K562 (cell line): Measurements from ENCODE around the gene NAV2. TPM values are rescaled to one million over a fixed set of nuclear protein-coding genes. Genes with fewer than 3 reads are reported as not detected.

Experiments used
- ATAC-seq: fragments of 200-7000 bp; cut with Tn5 transposase; 3 replicates; pipeline ENCODE4 v1.9.1; 2020; ENCODE audit warnings: moderate library complexity
- BruUV-seq: library from RNA; stranded (reverse); fragments of 400-500 nt; replicated peaks from 2 replicates; lab custom pipeline; 2021; lab: Mats Ljungman, UMichigan
- CTCF ChIA-PET: fragments of 300-600 bp; formaldehyde crosslinking; extraction: SDS; loops from one replicate; lab custom pipeline; 2021; ENCODE audit warnings: low intra/inter-chr PET ratio; lab: Yijun Ruan, JAX
- POLR2A ChIA-PET: fragments of 300-600, 350-650 bp; sonication (Branson Sonifier 250); formaldehyde crosslinking; extraction: SDS; loops from one replicate; lab custom pipeline; 2021; ENCODE audit warnings: antibody characterized with exemption, inconsistent platforms; lab: Yijun Ruan, JAX
- DNase-seq, 4 experiments: peaks; one replicate each; pipeline versions ENCODE4 v3.0.0 to v3.0.0-alpha.2; 2011 to 2018; ENCODE audit warnings: low spot score in 3 of 4, mixed read lengths in 3 of 4; ENCODE audit errors: extremely low read depth in 1 of 4
- FAIRE-seq: peaks from 2 replicates; lab custom pipeline; 2011; peaks lifted over from hg19 to GRCh38; lab: Jason Lieb, UNC
- H2AFZ ChIP-seq: 2 replicates; pipeline ENCODE4 v1.6.0; 2011; ENCODE audit warnings: low read depth, low read length, control low read depth, inconsistent platforms
- H3K27ac ChIP-seq: fragments of 200-600 bp; 3 replicates; pipeline ENCODE4 v1.8.0; 2011; ENCODE audit warnings: low read depth, mild to moderate bottlenecking, control low read depth, inconsistent platforms, low read length, moderate library complexity, mixed read lengths; ENCODE audit errors: extremely low read depth
- H3K27me3 ChIP-seq, 2 experiments: fragments of 300-600 bp in 1 of 2; 2 replicates in 1 of 2; 3 replicates in 1 of 2; pipeline versions ENCODE4 v1.6.0 to v1.8.0; 2011; ENCODE audit warnings: inconsistent platforms in 2 of 2, low read length in 2 of 2, mild to moderate bottlenecking in 1 of 2, mixed read lengths in 1 of 2, moderate library complexity in 1 of 2; ENCODE audit not compliant: control insufficient read depth in 2 of 2, insufficient read depth in 2 of 2
- H3K36me3 ChIP-seq: fragments of 300-600 bp; 3 replicates; pipeline ENCODE4 v1.8.0; 2011; ENCODE audit warnings: mild to moderate bottlenecking, low read length, inconsistent platforms; ENCODE audit not compliant: control insufficient read depth, insufficient read depth
- H3K4me1 ChIP-seq, 2 experiments: fragments of 200-600 bp in 1 of 2; replicated peaks in 1 of 2; 2 replicates in 1 of 2; 3 replicates in 1 of 2; pipeline versions ENCODE4 v1.5.1 to v1.8.0; 2011; ENCODE audit warnings: inconsistent platforms in 2 of 2, low read length in 2 of 2, mild to moderate bottlenecking in 1 of 2, mixed read lengths in 1 of 2, moderate library complexity in 1 of 2; ENCODE audit not compliant: control insufficient read depth in 2 of 2, insufficient read depth in 2 of 2
- H3K4me2 ChIP-seq: 2 replicates; pipeline ENCODE4 v1.6.1; 2011; ENCODE audit warnings: low read length, control low read depth, inconsistent platforms, mixed read lengths; ENCODE audit not compliant: insufficient read depth
- H3K4me3 ChIP-seq: fragments of 200-600 bp; sonication (generic), shearing (Covaris generic); 2 replicates; pipeline ENCODE4 v1.5.1; 2016; ENCODE audit warnings: control low read depth, inconsistent platforms
- H3K79me2 ChIP-seq: fragments of 200-600 bp; 3 replicates; pipeline ENCODE4 v1.8.0; 2011; ENCODE audit warnings: low read length, inconsistent platforms; ENCODE audit not compliant: control insufficient read depth, insufficient read depth
- H3K9ac ChIP-seq, 2 experiments: 2 replicates each; pipeline versions ENCODE4 v1.6.0 to v1.6.1; 2011; ENCODE audit warnings: low read depth in 2 of 2, low read length in 2 of 2, control low read depth in 1 of 2, inconsistent platforms in 1 of 2, mild to moderate bottlenecking in 1 of 2, mixed read lengths in 1 of 2; ENCODE audit not compliant: insufficient read depth in 1 of 2
- H3K9me1 ChIP-seq: one replicate; pipeline ENCODE4 v1.6.0; 2011; ENCODE audit warnings: inconsistent platforms, mild to moderate bottlenecking, low read length, moderate library complexity; ENCODE audit not compliant: control insufficient read depth, insufficient read depth
- H3K9me3 ChIP-seq: replicated peaks from 2 replicates; pipeline ENCODE4 v1.5.1; 2011; ENCODE audit warnings: low read depth, low read length, inconsistent platforms; ENCODE audit not compliant: control insufficient read depth, insufficient read depth
- H4K20me1 ChIP-seq: replicated peaks from 2 replicates; pipeline ENCODE4 v1.6.1; 2011; ENCODE audit warnings: low read length, inconsistent platforms, mixed read lengths; ENCODE audit not compliant: control insufficient read depth, insufficient read depth
- NFE2 ChIP-seq: IDR thresholded peaks from 2 replicates; pipeline ENCODE4 v1.6.1; 2014; ENCODE audit warnings: antibody characterized with exemption, low read depth
- PRDM10 ChIP-seq: fragments of 450-650 bp; IDR thresholded peaks from 2 replicates; pipeline ENCODE4 v1.6.1; 2018; ENCODE audit not compliant: partially characterized antibody
- WGBS: fragments of 100-300 bp; shearing (Covaris generic); methylation state at CpG from one replicate; pipeline ENCODE4 v1.1.6; 2016; ENCODE audit warnings: low coverage, mixed read lengths; ENCODE audit not compliant: insufficient coverage; ENCODE audit errors: missing lambda C conversion rate; 5-methylcytosine and 5-hydroxymethylcytosine counted together
- in situ Hi-C: fragments of 300-500 bp; cut with MboI; formaldehyde crosslinking; loops from 4 replicates; pipeline ENCODE4 v1.15.0; 2018; ENCODE audit warnings: inconsistent platforms, mixed read lengths
- intact Hi-C: fragments of 100-400 bp; cut with micrococcal nuclease; formaldehyde crosslinking; loops from 2 replicates; pipeline ENCODE4 v1.14.2; 2022
- polyA plus RNA-seq, 8 experiments: library from polyadenylated mRNA; depleted of rRNA in 4 of 8; stranded (reverse) in 5 of 8; unstranded in 3 of 8; fragments of >200 nt; fragmentation: Nextera tagmentation in 2 of 8; fragmentation: Illumina TruSeq in 1 of 8; extraction: Ambion mirVana in 2 of 8; extraction: Trizol in 1 of 8; gene quantifications; 2 replicates each; pipeline versions ENCODE4 v1.2.1 to v1.2.3, GENCODE V29; 2011 to 2014; ENCODE audit warnings: inconsistent platforms in 1 of 8, missing spikeins in 1 of 8
- total RNA-seq, 7 experiments: library from RNA; depleted of rRNA in 6 of 7; stranded (reverse); fragments of >200 nt in 6 of 7; fragmentation: Illumina TruSeq in 2 of 7; extraction: Trizol in 2 of 7; gene quantifications; 2 replicates each; pipeline versions ENCODE4 v1.2.1 to v1.2.3, GENCODE V29; 2011 to 2021; ENCODE audit warnings: low replicate concordance in 1 of 7

Gene NAV2
- total and polyA plus RNA-seq, 9 of the 15 experiments (the other 6 are each of a cell fraction or from before 2014, with no cell fraction given), result 0.03 to 0.35 (median 0.05) TPM

- WGBS, result 24% methylated on average over 5 of the region's 5 CpGs
- CTCF ChIA-PET, result no interaction called here
- Histone ChIP-seq H3K9me1 (no peaks in the 10 kb centered on the region), H4K20me1 (no peaks in the 10 kb centered on the region), H3K27ac (no peak overlapping the region), H3K4me2 (no peak overlapping the region), H3K79me2 (no peaks in the 10 kb centered on the region), H3K36me3 (no peaks in the 10 kb centered on the region), H3K9ac (0 out of 4 replicates have a peak overlapping the region, but pooled peaks of 1 of the 2 experiments have one; percentile 29), H3K9me3 (no peaks in the 10 kb centered on the region), H2AFZ (no peak overlapping the region), H3K4me3 (no peak overlapping the region), H3K4me1 (peaks cover 0 to 4% of the 10 kb centered on the region in 2 experiments; a peak in 2 of 5 replicates), H3K27me3 (no peaks in the 10 kb centered on the region)
- BruUV-seq, result no TSS peak
- in situ Hi-C loops, result no loop called here
- POLR2A ChIA-PET, result interaction anchor here (0.7 to 1.5 kb wide), 2 partner anchors 10 to 107 kb away, joined by 4 read pairs; no protein-coding TSS in a partner anchor
- DNase-seq (no peak), ATAC-seq (no peak), FAIRE-seq (no peak)
- TF ChIP-seq NFE2 (no peak), PRDM10 (peak; percentile 64)
- TF ChIP-seq, all 486 proteins: peak for 1
- intact Hi-C loops, result no loop called here
Measured at GRCh38 chr11:20051469-20052399, 339.1 kb downstream of the NAV2 start.
